Adrenal gland (tissue), 12 donors: Measurements from ENCODE around the gene ERAP2. TPM values are rescaled to one million over a fixed set of nuclear protein-coding genes. Genes with fewer than 3 reads are reported as not detected.
A peak's percentile ranks its signal among the peaks of the same experiment; 100 is the strongest.

Experiments
- DNase-seq, 7 donors: peaks; one replicate each; pipeline ENCODE4 v3.0.0-alpha.2; 2019 to 2020
- H3K27ac ChIP-seq, 5 donors: fragments of 200-600 bp; sonication (generic) in 4 of 5; 1 replicate in 3 of 5; 2 replicates in 2 of 5; pipeline versions ENCODE4 v1.5.1 to v1.8.0; 2016 to 2020; ENCODE audit warnings: mild to moderate bottlenecking in 1 of 5
- H3K27me3 ChIP-seq: fragments of 200-600 bp; 2 replicates; pipeline ENCODE4 v1.8.0; 2021
- H3K36me3 ChIP-seq, 2 donors: fragments of 200-600 bp; replicated peaks in 1 of 2; 1 replicate in 1 of 2; 2 replicates in 1 of 2; pipeline versions ENCODE4 v1.5.1 to v1.8.0; 2018 to 2022
- H3K4me1 ChIP-seq, 2 donors: fragments of 200-600 bp; replicated peaks in 1 of 2; 1 replicate in 1 of 2; 2 replicates in 1 of 2; pipeline versions ENCODE4 v1.5.1 to v1.8.0; 2018 to 2021
- H3K4me3 ChIP-seq, 4 donors: fragments of 200-600 bp; sonication (generic) in 3 of 4; one replicate each; pipeline ENCODE4 v1.5.1; 2016 to 2018
- H3K9me3 ChIP-seq, 3 donors: fragments of 200-600 bp; sonication (generic) in 1 of 3; replicated peaks in 1 of 3; 1 replicate in 2 of 3; 2 replicates in 1 of 3; pipeline versions ENCODE4 v1.5.1 to v1.8.0; 2016 to 2021
- POLR2A ChIP-seq, 2 donors: fragments of 450-650 bp; IDR thresholded peaks; one replicate each; pipeline ENCODE4 v1.6.1; 2017; ENCODE audit warnings: antibody characterized with exemption in 2 of 2, mild to moderate bottlenecking in 2 of 2, moderate library complexity in 1 of 2
- WGBS, 4 donors: extraction: QIAGEN DNeasy Blood & Tissue Kit in 2 of 4; methylation state at CpG; one replicate each; pipeline versions ENCODE4 v1.1.5 to v1.1.7; 2013 to 2017; 5-methylcytosine and 5-hydroxymethylcytosine counted together
- intact Hi-C, 2 donors: fragments of 100-400 bp; cut with DNase I; formaldehyde crosslinking; loops; one replicate each; pipeline versions ENCODE4 v1.14.1 to v1.15.0; 2022 to 2023
- polyA plus RNA-seq, 3 donors: library from polyadenylated mRNA; stranded (reverse); fragments of 200-250 nt in 2 of 3; fragments of 350-450 nt in 1 of 3; fragmentation: Illumina TruSeq in 1 of 3; extraction: RNeasy Lipid Tissue Mini Kit (QIAGEN cat#74804) in 1 of 3; gene quantifications; one replicate each; pipeline ENCODE4 v1.2.3, GENCODE V29; 2013 to 2014
- small RNA-seq, 2 donors: library from RNA; depleted of rRNA; stranded (forward); fragments of <200 nt; gene quantifications; one replicate each; pipeline ENCODE3, GENCODE V24; 2016
- total RNA-seq, 9 donors: library from RNA; depleted of rRNA in 4 of 9; stranded (reverse); fragments of >200 nt in 4 of 9; fragments of 120-200 nt in 1 of 9; fragmentation: NEBNext Ultra II Directional in 1 of 9; extraction: Animal tissue kit (Norgen Biotek cat#: 25700) in 1 of 9; gene quantifications; one replicate each; pipeline versions ENCODE4 v1.1.0 to v1.2.4, GENCODE V29; 2013 to 2023
- TF ChIP-seq, protein P1 (sequence below), 6 experiments: fragments of 450-650 bp in 4 of 6; fragments of 200-600 bp in 2 of 6; sonication (generic) in 1 of 6; IDR thresholded peaks; 1 replicate in 5 of 6; 2 replicates in 1 of 6; pipeline versions ENCODE4 v1.5.1 to v1.8.0; 2016 to 2021; ENCODE audit warnings: antibody characterized with exemption in 6 of 6, mild to moderate bottlenecking in 2 of 6, moderate library complexity in 1 of 6
- donor health status: healthy with polysubstance abuse.
- donor health status: Bipolar disorder and iron deficiency.
- donor health status: DM: yes; HTN: yes; CAD: no.
- donor health status: DM: no; HTN: no; CAD: no.
- donor health status: DM: no; HTN: no; CAD: no.
- donor health status: DM: yes; HTN: yes; CAD: no.

Gene ERAP2
- total and polyA plus RNA-seq, 12 donors: 0.94 to 32.1 (median 10.2) TPM

DNA sequence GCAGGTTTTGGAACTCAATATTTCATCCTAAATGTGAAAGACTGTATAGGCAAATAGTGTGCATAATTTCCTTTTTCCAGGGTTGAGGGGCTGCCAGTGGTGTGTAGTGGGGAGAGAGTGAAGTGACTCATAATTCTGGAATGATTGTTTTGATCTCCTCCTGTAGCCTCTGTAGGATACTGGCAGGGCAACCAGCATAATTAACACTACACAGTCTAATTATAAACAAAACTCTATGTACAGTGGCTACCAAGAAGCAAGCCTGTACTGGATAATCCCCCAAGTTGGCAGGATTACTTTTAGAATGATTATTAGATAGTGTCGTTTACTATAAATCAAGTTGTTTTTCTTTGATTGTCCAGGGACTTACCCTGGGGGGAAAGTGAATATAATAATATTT is 91.8 kb downstream of the ERAP2 start:
- 26 to 44% (median 35%) methylated on average over 1 of the region's 1 CpG for WGBS, 4 donors
- DNase-seq: no peak
- Histone ChIP-seq H3K4me1 (peaks cover 28 to 60% of the 10 kb centered on the region in 2 donors), H3K4me3 (no peak overlapping the region), H3K27me3 (no peaks in the 10 kb centered on the region), H3K27ac (peak overlapping the region in 3 of 5 donors; percentile 22 to 41 (median 40)), H3K9me3 (no peaks in the 10 kb centered on the region), H3K36me3 (no peaks in the 10 kb centered on the region)
- TF ChIP-seq POLR2A (IDR thresholded peaks at IDR 0.05): no peak
- TF ChIP-seq, protein P1, sequence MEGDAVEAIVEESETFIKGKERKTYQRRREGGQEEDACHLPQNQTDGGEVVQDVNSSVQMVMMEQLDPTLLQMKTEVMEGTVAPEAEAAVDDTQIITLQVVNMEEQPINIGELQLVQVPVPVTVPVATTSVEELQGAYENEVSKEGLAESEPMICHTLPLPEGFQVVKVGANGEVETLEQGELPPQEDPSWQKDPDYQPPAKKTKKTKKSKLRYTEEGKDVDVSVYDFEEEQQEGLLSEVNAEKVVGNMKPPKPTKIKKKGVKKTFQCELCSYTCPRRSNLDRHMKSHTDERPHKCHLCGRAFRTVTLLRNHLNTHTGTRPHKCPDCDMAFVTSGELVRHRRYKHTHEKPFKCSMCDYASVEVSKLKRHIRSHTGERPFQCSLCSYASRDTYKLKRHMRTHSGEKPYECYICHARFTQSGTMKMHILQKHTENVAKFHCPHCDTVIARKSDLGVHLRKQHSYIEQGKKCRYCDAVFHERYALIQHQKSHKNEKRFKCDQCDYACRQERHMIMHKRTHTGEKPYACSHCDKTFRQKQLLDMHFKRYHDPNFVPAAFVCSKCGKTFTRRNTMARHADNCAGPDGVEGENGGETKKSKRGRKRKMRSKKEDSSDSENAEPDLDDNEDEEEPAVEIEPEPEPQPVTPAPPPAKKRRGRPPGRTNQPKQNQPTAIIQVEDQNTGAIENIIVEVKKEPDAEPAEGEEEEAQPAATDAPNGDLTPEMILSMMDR (IDR thresholded peaks at IDR 0.05): no peak
- intact Hi-C loops: no loop called here

DNA sequence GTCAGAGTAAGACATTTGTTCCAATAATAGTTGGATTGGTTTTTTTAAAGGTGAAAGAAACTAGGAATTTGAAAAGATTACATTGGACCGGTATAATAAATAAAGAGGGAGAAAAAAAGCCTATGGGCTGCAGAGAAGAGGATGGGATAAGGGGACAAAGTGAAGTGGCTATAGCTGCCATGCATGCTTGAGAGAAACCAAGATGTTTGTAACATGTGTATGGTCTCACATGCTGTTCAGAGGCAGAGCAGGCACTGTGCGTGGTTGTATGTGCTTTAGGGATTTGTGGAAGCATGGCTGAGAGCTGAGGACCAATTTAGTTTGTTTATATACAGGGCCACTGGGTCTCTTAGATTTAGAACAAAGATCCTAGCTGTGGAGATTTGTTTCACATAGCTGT is 92.3 kb downstream of the ERAP2 start:
- H3K4me3 ChIP-seq: no peak overlapping the region
- no peaks in the 10 kb centered on the region for H3K27me3 ChIP-seq
- intact Hi-C loops: no loop called here
- WGBS, 4 donors: 64 to 74% (median 67%) methylated on average over 2 of the region's 2 CpGs
- H3K27ac ChIP-seq: peak overlapping the region in 2 of 5 donors; percentile 15 to 22
- no peaks in the 10 kb centered on the region for H3K36me3 ChIP-seq
- no peak for DNase-seq
- no peaks in the 10 kb centered on the region for H3K9me3 ChIP-seq
- TF ChIP-seq, protein P1 (IDR thresholded peaks at IDR 0.05): no peak
- TF ChIP-seq POLR2A (IDR thresholded peaks at IDR 0.05): no peak
- peaks cover 23 to 58% of the 10 kb centered on the region in 2 donors for H3K4me1 ChIP-seq

Small RNA genes within 50 kb of the gene (small RNA-seq; reads per million reads assigned to genes)
- 0 reads per million in 2 donors for gene RF00019

Other genes with a start within 250 kb of the ERAP2 start
- 100 to 1,000 TPM; 103 to 229 (median 184) TPM for gene CAST, start 214.1 kb upstream of the ERAP2 start, total RNA-seq
- gene CAST, start 214.1 kb upstream of the ERAP2 start, polyA plus RNA-seq: 100 to 1,000 TPM in 1 of 3 donors, 10 to 100 TPM in 2; 54.3 to 329 (median 81.6) TPM
- gene ERAP1, start 68.6 kb upstream of the ERAP2 start, total RNA-seq: 10 to 100 TPM; 26.8 to 71.4 (median 40.5) TPM
- gene ERAP1, start 68.6 kb upstream of the ERAP2 start, polyA plus RNA-seq: 10 to 100 TPM in 1 of 3 donors, 1 to 10 TPM in 2; 5.5 to 50.5 (median 6.1) TPM
- gene LNPEP, start 59.6 kb downstream of the ERAP2 start, total RNA-seq: 10 to 100 TPM; 13.1 to 35.4 (median 23.1) TPM
- 1 to 10 TPM; 2.3 to 9.8 (median 3.2) TPM for gene LNPEP, start 59.6 kb downstream of the ERAP2 start, polyA plus RNA-seq